Activated naive CD8-positive, alpha-beta T cell (primary cell): Measurements from ENCODE around the gene CCDC134.
"Not testable (repeated sequence)": the region's sequence is repeated elsewhere in the genome, so short reads cannot be mapped to it uniquely, and the experiment has no call there.

ENCODE experiments used
- H3K27ac Mint-ChIP-seq: one replicate; pipeline ENCODE4 v1.8.0; 2021; ENCODE audit warnings: mixed read lengths
- H3K27me3 Mint-ChIP-seq: one replicate; pipeline ENCODE4 v1.8.0; 2021; ENCODE audit warnings: mixed read lengths
- H3K36me3 Mint-ChIP-seq: one replicate; pipeline ENCODE4 v1.8.0; 2021; ENCODE audit warnings: mixed read lengths
- H3K4me1 Mint-ChIP-seq: one replicate; pipeline ENCODE4 v1.8.0; 2021; ENCODE audit warnings: low read depth, mixed read lengths
- H3K4me3 Mint-ChIP-seq: one replicate; pipeline ENCODE4 v1.8.0; 2021; ENCODE audit warnings: mild to moderate bottlenecking, mixed read lengths
- H3K9me3 Mint-ChIP-seq: one replicate; pipeline ENCODE4 v1.8.0; 2021; ENCODE audit warnings: low read depth, mixed read lengths

CCDC134 gene

DNA sequence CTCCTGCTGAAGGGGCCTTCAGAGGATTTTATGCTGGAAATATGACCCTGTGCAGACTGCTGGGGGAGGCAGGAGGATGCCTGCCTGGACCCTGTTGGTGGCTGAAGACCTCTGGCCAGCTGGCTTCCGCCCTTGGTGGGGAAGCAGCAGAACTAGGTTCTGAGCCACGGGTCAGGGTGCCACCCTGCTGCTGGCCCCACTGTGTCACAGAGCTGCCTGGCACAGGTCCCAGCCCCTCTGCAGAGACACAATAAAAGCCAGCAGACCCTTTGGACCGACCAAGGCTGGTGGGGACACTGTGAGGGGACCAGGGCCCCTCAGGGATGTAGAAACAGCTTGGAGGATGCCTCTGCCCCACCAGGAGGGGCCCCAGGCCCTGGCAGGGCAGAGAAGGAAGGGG lies 25.5 kb downstream of the CCDC134 start:
- Mint-ChIP-seq H3K27me3 (no peaks in the 10 kb centered on the region), H3K4me1 (peaks cover 37% of the 10 kb centered on the region)

DNA sequence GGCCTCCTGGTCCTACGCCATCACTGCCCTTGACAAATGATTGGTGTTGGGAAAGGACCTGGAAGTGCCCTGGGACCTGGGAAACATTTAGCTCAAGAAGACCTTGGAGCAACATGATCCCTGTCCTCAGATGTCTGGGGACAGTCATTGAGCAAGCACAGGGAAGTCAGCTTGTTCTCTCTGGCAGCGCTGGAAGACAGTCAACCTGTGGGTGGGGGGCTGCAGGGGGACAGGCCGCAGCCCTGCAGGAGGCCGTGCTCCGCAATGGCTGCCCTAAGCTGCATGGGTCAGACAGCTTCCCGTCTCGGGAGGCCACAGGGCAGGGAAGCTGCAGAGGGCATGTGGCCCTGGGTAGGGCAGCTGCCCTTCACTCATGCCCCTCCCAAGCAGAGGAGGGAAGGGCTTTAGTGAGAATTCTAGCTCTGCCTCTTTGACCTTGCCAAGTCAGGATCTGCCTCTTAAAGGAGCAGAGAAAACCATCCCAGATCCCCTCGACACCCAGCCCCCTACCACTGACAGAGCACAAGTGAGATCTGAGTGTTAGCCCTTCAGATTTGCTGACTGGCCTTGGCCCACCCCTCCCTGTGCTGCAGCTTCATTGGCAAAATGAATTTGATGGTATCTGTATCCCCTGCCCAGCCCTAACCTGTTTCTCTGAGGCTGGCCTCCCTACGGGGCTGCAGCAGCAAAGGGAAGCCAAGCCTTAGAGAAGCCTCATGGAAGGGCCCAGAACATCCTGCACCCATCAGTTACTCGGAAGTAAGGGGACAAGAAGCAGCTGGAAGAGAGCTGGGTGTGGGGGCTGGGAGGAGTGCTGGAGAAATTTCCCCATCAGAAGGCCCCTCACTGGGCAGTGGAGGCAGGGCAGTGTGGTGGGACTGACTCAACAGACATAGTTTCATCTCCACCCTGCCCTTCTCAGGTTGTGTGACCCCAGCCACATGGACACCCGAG lies 26.2 kb downstream of the CCDC134 start:
- Mint-ChIP-seq H3K27ac (peak overlapping the region; percentile 50), H3K4me3 (no peak overlapping the region), H3K36me3 (peaks cover 6% of the 10 kb centered on the region), H3K4me1 (peaks cover 40% of the 10 kb centered on the region), H3K9me3 (no peaks in the 10 kb centered on the region), H3K27me3 (no peaks in the 10 kb centered on the region)

More for the DNA sequence above, 25.5 kb downstream of the CCDC134 start:
- H3K9me3 Mint-ChIP-seq, result no peaks in the 10 kb centered on the region
- peaks cover 6% of the 10 kb centered on the region for H3K36me3 Mint-ChIP-seq
- no peak overlapping the region for H3K27ac Mint-ChIP-seq
- H3K4me3 Mint-ChIP-seq, result no peak overlapping the region

DNA sequence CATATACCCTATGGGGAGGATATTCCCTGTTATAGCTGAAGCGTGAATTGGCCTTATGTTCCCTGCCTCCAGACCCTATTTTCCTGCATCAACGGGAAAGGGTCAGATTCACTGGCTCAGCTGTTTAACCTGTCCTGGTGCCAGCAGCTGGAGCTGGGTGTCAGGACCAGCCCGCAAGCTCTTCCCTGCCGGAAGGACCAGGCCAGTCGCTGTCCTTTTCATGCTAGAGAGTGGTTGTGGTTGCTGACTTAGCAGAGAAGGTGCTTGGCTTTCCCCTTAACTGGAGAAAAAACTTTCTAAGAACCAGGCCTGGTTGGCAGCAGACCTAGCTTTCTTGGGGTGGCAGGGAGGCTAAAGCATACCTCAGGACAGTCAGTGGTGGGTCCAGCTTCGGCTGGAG lies 27.2 kb downstream of the CCDC134 start:
- Mint-ChIP-seq H3K4me1 (peaks cover 38% of the 10 kb centered on the region), H3K27me3 (no peaks in the 10 kb centered on the region), H3K36me3 (peaks cover 6% of the 10 kb centered on the region), H3K4me3 (no peak overlapping the region), H3K27ac (peak overlapping the region; percentile 56), H3K9me3 (no peaks in the 10 kb centered on the region)

DNA sequence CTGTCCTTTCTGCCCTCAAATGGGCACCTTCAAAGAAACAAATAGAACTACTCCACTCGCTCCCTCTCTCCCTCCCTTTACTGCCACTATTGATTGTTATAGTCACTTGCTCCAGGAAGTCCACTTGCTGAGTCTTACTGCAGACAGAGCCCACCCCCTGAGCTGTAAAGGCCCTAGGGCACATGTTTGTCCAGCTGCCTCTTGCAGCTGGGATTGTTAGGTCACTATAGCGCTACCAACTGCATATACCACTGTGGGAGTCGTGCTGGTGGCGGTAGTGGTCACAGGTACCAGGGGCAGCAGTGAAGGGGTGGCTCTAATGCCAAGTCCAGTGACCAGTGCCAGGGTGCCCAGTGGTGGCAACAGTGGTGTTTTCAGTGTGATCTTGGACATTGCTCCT lies 28.0 kb downstream of the CCDC134 start:
- peaks cover 34% of the 10 kb centered on the region for H3K4me1 Mint-ChIP-seq
- peak overlapping the region; percentile 56 for H3K27ac Mint-ChIP-seq
- no peak overlapping the region for H3K4me3 Mint-ChIP-seq
- peaks cover 6% of the 10 kb centered on the region for H3K36me3 Mint-ChIP-seq
- H3K9me3 Mint-ChIP-seq, result no peaks in the 10 kb centered on the region
- no peaks in the 10 kb centered on the region for H3K27me3 Mint-ChIP-seq

DNA sequence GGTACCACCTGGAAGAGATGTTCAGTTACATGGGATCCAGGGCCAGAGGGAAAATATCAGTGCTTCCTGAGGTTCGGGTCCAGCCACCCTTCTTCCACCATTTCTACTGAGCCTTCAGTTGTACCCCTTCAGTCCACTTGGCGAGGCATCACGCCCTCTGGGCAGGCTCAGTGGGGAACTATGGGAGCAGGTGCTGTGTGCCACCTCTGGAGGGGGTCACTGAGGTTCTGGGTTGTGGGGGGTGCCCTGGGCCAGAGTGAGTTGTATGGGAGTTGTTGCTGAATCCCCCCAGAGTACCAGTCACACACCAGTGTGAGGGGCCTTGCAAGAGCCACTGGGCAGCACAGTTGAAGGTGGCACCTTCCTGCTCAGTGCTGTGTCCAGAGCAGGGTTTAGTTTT lies 29.7 kb downstream of the CCDC134 start:
- Mint-ChIP-seq H3K27me3 (no peaks in the 10 kb centered on the region), H3K9me3 (no peaks in the 10 kb centered on the region), H3K4me1 (peaks cover 35% of the 10 kb centered on the region), H3K27ac (peak overlapping the region; percentile 66), H3K36me3 (peaks cover 2% of the 10 kb centered on the region), H3K4me3 (no peak overlapping the region)

DNA sequence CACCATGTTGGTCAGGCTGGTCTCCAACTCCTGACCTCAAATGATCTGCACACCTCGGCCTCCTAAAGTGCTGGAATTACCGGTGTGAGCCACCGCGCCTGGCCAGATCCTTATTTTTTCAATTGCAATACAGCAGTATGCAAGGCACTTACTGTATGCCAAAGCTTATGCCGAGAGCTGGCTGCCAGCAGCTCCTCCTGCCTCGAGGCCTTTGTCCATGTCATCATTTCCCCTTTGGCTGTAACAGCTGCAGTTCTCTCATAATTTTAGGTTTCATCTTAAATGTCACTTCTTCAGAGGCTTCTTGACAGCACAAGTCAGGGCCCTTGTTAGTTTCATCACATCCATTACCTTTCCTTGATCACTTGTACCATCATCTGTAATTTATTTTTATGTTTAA lies 30.9 kb downstream of the CCDC134 start:
- Mint-ChIP-seq H3K9me3 (no peaks in the 10 kb centered on the region), H3K36me3 (peaks cover under 1% of the 10 kb centered on the region), H3K4me1 (peaks cover 40% of the 10 kb centered on the region), H3K27me3 (no peaks in the 10 kb centered on the region), H3K27ac (peak overlapping the region; percentile 97), H3K4me3 (peak overlapping the region; percentile 93)

DNA sequence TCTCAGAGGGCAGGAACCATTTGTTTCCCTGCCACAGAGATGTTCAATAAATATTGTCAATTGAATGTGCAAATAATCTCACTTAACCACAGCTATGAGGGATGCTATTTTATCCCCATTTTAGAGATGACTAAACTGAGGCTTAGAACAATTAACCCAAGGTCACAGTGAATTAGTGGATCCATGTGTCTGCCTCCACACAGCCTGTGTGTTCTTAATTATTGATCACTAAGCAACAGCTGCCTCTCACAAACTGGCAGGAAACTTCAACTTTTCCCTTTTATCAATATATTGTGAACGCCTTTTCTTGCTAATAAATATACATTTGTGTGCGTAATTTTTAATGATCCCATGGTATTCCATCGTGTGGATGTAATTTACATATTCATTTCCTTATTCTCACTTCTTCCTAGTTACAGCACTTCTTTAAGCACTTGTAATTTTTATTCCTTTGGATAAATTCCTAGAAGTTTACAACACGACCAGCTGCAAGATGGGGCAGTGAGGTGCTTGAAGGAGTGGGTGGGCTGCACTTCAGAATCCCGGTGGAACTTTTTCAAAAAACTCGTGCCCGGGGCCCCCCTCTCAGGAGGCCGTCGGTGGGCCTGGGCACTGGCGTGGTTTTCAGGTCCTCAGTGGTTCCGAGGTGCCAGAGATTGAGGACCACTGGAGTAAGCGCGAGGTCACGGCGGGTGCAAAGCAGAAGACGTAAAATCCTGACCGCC lies 31.5 kb downstream of the CCDC134 start:
- peaks cover 6% of the 10 kb centered on the region for H3K36me3 Mint-ChIP-seq
- peaks cover 45% of the 10 kb centered on the region for H3K4me1 Mint-ChIP-seq
- H3K27me3 Mint-ChIP-seq, result no peaks in the 10 kb centered on the region
- H3K27ac Mint-ChIP-seq, result peak overlapping the region; percentile 97
- no peaks in the 10 kb centered on the region for H3K9me3 Mint-ChIP-seq
- peak overlapping the region; percentile 93 for H3K4me3 Mint-ChIP-seq

DNA sequence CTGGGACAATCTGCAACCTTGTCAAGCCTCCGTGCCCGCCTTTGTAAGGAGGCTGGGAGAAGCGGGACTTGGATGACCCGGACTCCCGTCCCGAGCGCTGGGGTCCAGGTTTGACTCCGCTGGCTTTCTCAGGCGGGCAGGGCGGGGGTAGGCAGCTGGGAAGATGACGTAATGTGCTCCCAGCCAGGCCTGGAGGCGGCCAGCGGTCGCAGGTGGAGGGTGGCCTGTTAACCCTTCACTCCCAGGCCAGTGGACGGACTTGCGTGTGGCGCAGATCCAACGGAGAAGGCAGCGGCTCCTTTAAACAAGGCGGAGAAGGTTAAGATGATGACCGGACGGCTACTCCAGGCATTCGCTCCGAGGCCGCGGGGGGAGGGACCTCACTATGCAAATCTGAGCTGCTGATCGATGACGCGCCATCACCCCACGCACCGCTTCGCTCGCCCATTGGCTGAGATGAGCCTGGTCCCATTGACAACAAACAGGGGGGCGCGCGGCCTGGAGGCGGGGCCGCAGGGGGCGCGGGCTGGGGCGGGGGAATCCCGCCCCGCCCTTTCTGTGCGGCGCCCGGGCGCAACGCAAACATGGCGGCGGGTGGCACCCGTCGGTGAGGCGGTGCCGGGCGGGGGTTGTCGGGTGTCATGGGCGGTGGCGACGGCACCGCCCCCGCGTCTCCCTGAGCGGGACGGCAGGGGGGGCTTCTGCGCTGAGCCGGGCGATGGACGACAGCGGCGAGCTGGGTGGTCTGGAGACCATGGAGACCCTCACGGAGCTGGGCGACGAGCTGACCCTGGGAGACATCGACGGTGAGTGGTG lies 32.3 kb downstream of the CCDC134 start, which contains the start of gene SREBF2:
TSS of gene SREBF2 (plus strand) at position 553 of the 816 bp plus-strand sequence. CDS start at position 719, 166 bp downstream.
- Mint-ChIP-seq H3K4me1 (peaks cover 46% of the 10 kb centered on the region), H3K27ac (peak within 1 kb of the TSS; percentile 97), H3K27me3 (no peaks in the 10 kb centered on the region), H3K4me3 (peak within 1 kb of the TSS; percentile 95), H3K36me3 (peaks cover 6% of the 10 kb centered on the region), H3K9me3 (no peaks in the 10 kb centered on the region)

DNA sequence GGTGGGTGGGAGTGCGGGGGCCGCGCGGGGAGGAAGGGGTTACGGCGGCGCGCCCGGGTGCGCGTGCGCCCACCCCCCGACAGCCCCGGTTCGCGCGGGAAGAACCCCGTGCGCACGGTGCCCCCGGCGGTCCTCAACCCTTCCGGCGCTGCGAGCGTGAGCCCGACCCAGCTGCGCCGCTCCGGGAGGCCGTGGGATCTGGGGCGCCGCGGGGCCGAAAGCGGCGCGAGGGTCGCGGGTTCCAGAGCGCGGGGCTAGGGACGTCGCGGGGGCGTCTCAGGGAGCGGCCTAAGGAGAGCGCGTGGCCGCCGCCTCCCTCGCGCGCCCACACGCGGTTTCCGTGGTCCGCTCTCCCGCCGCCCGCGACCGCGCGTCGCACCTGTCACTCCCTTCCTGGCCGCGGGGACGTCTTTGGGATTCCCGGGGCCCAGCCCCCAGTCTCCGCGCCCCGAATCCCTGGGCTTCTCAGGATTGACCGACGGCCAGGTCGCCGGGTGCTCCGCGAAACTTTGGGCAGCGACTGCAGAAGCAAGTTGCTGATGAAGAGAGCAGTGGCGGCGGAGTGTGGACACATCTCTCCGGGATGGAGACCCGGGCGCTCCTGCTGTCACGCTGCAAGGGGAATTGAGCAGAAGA lies 33.0 kb downstream of the CCDC134 start:
- peak overlapping the region; percentile 92 for H3K27ac Mint-ChIP-seq
- H3K9me3 Mint-ChIP-seq, result no peaks in the 10 kb centered on the region
- H3K4me1 Mint-ChIP-seq, result peaks cover 50% of the 10 kb centered on the region
- peaks cover 10% of the 10 kb centered on the region for H3K36me3 Mint-ChIP-seq
- no peaks in the 10 kb centered on the region for H3K27me3 Mint-ChIP-seq
- H3K4me3 Mint-ChIP-seq, result peak overlapping the region; percentile 95

DNA sequence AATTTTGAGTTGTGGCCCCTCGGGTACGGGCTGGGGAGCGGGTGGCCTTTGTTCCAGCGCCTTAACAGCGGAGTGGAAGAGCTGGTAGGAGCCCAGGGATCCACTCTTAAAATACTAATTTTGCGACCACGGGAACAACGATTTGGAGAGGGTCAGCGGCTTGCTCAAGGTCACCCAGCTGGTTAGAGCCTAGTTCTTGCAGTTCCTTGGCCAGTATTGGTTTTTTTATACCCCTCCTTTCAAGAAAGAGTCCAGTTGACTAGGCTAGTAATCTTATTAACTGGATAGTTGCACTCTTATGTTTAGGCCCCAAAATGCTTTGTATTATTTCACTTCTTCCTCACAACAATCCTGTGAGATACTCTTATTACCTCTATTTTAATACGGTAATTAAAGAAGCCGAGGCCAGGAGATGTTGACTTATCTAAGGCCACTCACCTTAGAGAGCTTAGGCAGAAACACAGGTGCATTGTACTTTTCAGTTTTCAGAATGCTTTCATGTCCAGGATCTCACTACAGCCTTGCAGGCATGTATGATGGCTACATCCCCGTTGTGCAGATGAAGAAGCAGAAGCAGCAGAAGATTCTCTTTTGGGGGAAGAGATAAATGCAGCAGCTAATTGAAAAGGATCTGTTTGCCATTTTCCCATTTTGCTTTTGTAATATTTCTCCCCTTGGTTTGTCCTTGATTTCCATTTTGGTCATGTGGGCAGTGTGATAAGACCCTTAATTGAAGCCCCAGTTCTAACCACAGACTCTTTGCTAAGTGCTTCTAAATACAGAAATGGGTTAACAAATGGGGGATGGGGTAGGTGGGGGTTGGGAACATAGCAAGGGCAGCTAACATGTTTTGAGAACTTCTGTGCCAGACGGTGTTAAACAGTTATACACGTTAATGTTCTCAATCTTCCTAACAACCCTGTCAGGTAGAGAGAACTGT lies 33.8 kb downstream of the CCDC134 start:
- Mint-ChIP-seq H3K27me3 (no peaks in the 10 kb centered on the region), H3K9me3 (no peaks in the 10 kb centered on the region), H3K27ac (peak overlapping the region; percentile 92), H3K4me1 (peaks cover 55% of the 10 kb centered on the region), H3K36me3 (peaks cover 14% of the 10 kb centered on the region), H3K4me3 (peak overlapping the region; percentile 95)

DNA sequence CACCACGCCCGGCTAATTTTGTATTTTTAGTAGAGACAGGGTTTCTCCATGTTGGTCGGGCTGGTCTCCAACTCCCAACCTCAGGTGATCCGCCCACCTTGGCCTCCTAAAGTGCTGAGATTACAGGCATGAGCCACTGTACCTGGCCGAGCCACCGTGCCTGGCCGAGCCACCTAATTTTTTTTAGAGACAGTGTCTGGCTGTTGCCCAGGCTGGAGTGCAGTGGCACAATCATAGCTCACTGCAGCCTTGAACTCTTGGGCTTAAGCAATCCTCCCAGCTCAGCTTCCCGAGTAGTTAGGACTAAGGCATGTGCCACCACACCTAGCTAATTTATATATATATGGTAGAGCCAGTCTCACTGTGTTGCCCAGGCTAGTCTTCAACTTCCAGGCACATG lies 35.0 kb downstream of the CCDC134 start:
- H3K4me1 Mint-ChIP-seq, result peaks cover 59% of the 10 kb centered on the region
- H3K4me3 Mint-ChIP-seq, result peak overlapping the region; percentile 27
- H3K36me3 Mint-ChIP-seq, result peaks cover 18% of the 10 kb centered on the region
- not testable (repeated sequence) for H3K27ac Mint-ChIP-seq, H3K9me3 Mint-ChIP-seq, H3K27me3 Mint-ChIP-seq

DNA sequence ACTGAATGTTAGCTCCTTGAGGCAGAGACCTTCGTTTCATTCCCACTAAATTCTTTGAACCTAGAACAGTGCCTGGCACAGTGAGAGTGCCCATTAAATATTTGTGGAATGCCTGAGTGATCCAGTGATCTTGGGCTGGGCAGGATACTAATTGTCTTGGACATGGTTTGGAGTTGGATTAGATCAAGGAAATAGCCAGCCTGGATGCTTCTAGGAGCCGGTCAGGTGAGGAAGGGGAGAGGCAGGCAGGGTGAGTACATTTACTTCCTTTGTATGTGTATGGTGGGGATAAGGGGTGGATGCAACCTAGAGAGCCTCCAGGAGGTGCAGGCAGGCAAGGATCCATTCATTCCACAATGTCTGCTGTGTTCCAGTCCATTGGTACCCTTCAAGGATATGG lies 36.1 kb downstream of the CCDC134 start:
- H3K4me3 Mint-ChIP-seq, result no peak overlapping the region
- peaks cover 18% of the 10 kb centered on the region for H3K36me3 Mint-ChIP-seq
- no peaks in the 10 kb centered on the region for H3K9me3 Mint-ChIP-seq
- H3K27me3 Mint-ChIP-seq, result no peaks in the 10 kb centered on the region
- peaks cover 57% of the 10 kb centered on the region for H3K4me1 Mint-ChIP-seq
- H3K27ac Mint-ChIP-seq, result peak overlapping the region; percentile 58

DNA sequence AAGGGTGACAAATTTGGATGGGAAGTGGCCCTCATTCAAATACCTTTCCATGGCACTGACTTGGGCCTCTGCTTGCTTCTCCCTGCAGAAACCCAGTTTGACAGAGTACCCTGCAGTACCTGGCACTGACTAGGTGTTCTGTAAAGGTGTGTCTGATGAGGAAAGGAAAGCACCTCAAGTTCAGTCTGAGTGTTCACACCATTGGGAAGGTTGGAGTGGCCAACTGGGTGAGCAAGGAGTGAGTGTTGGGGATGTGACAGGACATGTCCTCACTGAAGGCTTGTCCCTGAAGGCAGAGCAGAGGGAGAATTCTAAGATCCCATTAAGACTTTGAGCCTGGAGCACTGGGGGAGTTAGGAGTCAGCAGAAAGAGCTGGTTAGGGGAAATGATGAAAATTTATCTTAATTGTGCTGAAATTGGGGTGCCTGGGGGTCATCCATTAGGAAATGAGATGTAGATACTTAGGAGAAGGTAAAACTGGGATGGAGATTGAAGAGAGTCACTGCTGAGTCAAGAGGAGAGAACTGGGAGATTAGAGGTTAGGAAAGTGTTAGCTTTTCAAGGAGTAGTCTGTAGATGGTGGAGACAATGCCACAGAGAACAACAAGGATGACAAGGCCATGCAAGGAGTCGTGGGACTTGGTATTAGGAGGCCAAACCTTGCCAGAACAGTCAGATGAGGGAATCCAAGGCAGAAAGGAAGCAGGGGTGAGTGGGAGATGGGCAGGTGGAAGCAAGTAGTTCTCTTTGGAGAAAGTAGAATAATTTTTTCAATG lies 38.6 kb downstream of the CCDC134 start:
- peaks cover 21% of the 10 kb centered on the region for H3K36me3 Mint-ChIP-seq
- no peaks in the 10 kb centered on the region for H3K9me3 Mint-ChIP-seq
- H3K4me1 Mint-ChIP-seq, result peaks cover 64% of the 10 kb centered on the region
- H3K4me3 Mint-ChIP-seq, result no peak overlapping the region
- H3K27ac Mint-ChIP-seq, result peak overlapping the region; percentile 17
- no peaks in the 10 kb centered on the region for H3K27me3 Mint-ChIP-seq
